Endometrium (tissue), 2 donors: ENCODE results near the gene CCL23.
"Not testable (repeated sequence)": the region's sequence is repeated elsewhere in the genome, so short reads cannot be mapped to it uniquely, and the experiment has no call there.

ENCODE experiments used
- FAIRE-seq: peaks from 2 replicates; lab custom pipeline; 2012; peaks lifted over from hg19 to GRCh38; lab: Jason Lieb, UNC
- donor health status: control.
- donor health status: control.

Gene CCL23, protein sequence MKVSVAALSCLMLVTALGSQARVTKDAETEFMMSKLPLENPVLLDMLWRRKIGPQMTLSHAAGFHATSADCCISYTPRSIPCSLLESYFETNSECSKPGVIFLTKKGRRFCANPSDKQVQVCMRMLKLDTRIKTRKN

GRCh38 chr17:36017799-36018198, at the start of gene CCL23:
Gene CCL23, minus strand, starts transcription at chr17:36017972. Its CDS starts 75 bp downstream, at chr17:36017897.
- FAIRE-seq, result no peak

- FAIRE-seq, result no peak
Measured at GRCh38 chr17:36066365-36066985, 48.7 kb upstream of the CCL23 start.

DNA sequence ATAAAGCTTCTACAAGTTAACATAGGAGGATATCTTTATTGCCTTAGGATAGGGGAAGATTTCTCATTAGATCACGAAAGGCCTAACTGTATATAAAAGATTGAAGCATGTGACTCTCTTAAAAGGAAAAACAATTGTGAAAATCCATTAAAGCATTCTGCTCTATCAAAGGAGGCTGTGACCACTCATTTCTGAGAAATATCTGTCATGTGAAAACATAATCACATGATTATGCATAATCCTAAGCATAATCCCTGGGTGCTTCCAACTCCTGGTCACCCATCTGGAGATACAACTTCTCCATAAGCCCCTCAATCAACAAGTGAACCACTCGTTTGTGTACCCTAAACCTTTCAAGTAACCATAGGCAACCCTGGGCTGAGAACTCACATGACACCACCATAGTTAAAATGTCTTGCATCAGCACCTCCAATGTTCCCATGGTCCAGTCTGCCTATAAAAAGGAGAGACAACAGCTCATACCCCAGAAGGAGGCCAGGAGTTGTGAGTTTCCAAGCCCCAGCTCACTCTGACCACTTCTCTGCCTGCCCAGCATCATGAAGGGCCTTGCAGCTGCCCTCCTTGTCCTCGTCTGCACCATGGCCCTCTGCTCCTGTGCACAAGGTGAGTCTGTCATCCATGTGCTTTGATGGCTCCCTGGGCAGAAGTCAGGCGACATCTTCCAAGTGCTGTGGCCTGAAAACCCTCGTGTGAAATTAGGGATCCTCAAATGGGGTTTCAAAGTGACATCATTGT, 46.2 kb upstream of the CCL23 start, which contains the start of gene CCL18:
Gene CCL18 (plus strand): TSS at position 487 of the 756 bp plus-strand sequence. CDS start 71 bp downstream, at position 558.
- no peak for FAIRE-seq

- no peak for FAIRE-seq
Measured at GRCh38 chr17:36060816-36061215, 43.0 kb upstream of the CCL23 start.

DNA sequence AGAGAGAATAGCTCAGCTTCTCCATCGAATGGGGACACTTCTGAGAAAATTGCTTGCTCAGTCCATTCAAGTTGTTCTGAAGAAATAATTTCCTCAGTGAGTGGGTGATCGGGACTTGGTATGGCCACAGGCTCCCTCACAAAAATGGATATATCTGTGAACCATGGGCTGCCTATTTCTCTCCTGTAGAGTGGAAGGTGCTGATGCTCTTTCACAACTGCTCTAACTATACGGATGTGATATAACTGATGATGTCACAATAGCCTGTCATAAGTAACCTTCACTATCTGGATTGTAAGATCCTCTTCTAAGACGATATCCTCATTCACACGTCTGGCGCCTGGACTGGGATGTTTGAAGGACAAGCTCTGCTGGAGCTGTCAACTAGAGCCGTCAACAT, 41.6 kb upstream of the CCL23 start:
- no peak for FAIRE-seq

DNA sequence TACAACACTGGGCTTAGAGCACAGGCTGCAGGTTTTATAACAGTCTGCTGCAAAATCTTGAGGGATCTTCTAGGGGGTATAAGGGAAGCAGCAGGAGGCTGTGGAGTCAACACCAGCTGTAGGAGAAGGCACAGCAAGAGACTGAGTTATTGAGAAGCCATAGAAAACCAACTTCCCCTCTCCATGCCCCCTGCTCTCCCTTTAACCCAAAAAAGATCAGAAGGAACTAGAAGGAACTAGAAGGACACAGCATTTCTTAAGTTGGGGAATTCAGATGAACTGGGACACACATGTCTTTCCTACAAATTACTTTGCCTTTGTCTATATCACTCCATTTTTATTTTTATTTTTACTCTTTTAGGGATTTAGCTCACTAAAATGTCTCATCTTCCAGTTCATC, 40.1 kb upstream of the CCL23 start:
- FAIRE-seq, result no peak

DNA sequence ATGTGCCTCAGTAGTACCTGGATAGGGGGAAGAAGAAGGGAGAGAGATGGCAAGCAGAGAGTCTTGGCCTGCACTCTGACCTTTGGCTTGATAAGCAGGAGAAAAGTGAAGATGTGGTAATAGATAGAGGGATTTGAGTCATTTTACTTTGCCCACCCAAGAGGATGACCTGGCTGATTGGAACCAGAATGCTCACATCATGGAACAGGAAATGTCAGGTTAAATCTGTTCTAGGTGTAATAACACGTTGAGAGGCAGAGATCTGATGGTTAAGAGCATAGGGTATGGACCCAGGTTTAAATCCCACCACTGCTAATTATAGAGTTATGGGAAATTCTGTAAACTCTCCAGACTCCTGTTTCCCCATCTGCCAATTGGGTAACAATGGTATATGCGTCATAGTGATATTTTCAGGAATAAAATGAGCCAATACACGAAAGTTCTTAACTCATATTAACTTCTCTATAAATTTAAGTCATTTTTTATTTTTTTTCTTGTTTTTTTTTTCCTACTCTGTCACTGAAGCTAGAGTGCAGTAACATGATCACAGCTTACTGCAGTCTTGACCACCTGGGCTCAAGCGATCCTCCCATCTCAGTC, 38.2 kb upstream of the CCL23 start:
- no peak for FAIRE-seq

- no peak for FAIRE-seq
Measured at GRCh38 chr17:36055171-36055570, 37.4 kb upstream of the CCL23 start.

GRCh38 chr17:36049643-36050042, 31.9 kb upstream of the CCL23 start:
- FAIRE-seq, result no peak

GRCh38 chr17:36048066-36048465, 30.3 kb upstream of the CCL23 start:
- FAIRE-seq, result no peak

DNA sequence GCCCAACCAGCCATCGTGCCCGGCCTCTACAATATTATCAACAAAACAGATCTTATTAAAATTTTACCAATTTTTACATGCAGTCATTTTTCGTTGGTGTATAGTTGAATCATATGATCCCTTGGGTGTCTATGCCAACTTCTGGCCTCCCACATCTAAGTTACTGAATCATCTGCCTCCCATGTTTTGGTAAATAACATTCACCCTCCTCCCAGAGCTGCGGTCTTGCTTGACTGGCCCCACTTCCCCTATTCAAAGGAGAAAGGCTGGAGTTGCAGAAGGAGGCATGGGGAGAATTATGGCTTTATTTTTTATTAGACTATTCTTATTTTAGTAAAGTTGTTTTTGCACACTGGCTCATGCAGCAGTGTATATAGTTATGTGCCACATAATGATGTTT, 18.5 kb upstream of the CCL23 start:
- no peak for FAIRE-seq

GRCh38 chr17:36034127-36034526, 16.4 kb upstream of the CCL23 start:
- FAIRE-seq, result no peak

DNA sequence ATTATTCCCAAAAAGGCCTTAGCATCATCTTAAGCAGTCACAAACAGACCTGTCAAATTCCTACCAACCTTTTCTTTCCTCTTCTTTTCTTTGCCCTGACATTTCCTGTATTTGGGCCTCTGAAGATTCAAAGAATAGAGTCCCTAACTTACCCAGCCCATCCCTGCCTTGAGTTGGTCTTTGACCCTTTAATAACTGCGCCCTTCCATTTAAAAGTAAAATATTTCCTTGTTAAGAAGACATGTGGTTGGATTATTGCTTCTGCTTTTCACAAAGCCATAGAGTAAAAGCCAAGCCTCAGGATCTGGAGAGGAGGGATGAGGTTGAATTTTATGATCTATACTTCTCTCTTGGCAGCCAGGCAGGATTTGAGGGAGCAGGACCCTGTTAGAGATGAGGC, 13.2 kb upstream of the CCL23 start:
- FAIRE-seq, result no peak

DNA sequence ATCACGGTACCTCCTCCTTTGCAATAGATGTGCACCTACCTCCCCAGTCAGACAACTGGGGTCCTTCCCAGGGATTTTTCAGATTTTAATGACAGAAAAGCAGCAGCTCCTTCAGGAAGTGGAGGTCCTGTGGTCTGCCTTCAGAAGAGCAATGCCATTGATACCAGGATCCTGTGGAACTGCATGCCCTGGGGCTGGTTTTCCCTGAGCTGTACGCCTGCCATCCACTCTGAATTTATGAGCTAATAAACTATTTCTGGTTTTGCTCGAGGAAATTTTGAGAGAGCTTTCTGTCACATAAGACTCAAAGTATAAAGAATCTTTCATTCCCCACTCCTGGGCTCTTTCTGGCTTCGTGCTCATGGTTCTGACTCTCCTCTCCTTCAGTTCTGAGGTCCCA, 10.0 kb upstream of the CCL23 start:
- no peak for FAIRE-seq

DNA sequence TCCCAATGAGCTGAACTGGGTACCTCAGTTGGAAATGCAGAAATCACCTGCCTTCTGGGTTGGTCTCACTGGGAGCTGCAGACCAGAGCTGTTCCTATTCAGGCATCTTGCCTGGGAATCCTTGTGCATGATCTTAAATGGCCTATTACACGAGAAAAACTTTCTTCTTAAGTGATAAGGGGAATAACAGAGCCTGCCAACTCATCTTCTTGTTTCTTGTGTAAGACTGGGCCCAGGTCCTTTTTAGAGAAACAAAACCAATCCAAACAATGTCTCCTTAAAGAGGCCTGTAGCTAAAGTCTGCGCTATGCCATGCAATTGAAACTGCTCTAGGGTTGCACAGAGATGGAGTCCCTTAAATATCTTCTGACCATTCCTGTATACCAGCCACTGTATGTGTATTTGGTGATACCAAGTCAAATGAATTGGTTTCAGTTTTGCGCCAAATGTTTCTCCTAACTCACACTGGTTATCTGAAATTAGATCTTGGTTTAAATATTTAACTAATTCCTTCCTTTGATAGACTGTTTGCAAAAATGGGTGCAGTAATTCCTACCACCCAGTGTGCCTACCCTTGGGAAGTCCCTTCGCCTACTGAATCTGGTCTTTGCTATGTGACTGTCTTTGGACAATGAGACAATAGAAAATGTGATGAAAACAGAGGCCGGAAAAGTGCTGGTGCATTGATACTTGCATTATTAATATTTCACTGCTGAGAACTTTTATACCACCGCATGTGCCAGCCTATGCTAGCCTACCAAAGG, 6.5 kb upstream of the CCL23 start:
- no peak for FAIRE-seq

GRCh38 chr17:36019423-36019822, 1.7 kb upstream of the CCL23 start:
- no peak for FAIRE-seq

DNA sequence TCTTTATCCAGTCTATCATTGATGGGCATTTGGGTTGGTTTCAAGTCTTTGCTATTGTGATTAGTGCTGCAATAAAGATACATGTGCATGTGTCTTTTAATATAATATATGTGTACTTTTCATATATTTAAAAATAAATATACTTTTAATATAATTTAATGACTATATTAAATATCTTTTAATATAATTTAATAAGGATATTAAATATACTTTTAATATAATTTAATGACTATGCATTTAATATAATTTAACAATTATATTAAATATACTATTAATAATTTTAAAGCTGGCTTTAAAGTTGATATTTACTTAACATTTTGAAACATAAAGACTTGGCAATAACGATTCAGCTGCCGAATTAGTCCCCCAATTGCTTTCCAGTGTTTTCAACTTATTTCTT, 1.2 kb downstream of the CCL23 start:
- no peak for FAIRE-seq

GRCh38 chr17:36015895-36016294, 1.9 kb downstream of the CCL23 start:
- FAIRE-seq, result not testable (repeated sequence)

- no peak for FAIRE-seq
Measured at GRCh38 chr17:36014946-36015345, 2.8 kb downstream of the CCL23 start.

DNA sequence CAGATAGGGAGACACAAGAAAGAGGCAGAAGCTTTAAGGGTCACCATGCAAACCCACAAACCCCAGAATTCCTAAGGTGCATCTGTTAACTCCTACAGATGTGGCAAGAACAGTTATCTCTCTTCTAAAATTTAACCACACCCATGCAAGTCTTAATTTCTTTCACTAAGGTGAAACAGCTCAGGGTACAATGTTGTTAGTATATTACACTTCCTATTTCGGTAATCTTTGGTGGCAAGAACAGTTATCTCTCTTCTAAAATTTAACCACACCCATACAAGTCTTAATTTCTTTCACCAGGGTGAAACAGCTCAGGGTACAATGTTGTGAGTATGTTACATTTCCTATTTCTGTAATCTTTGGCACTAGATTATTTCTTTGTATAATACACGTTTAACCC, 6.6 kb downstream of the CCL23 start:
- no peak for FAIRE-seq

DNA sequence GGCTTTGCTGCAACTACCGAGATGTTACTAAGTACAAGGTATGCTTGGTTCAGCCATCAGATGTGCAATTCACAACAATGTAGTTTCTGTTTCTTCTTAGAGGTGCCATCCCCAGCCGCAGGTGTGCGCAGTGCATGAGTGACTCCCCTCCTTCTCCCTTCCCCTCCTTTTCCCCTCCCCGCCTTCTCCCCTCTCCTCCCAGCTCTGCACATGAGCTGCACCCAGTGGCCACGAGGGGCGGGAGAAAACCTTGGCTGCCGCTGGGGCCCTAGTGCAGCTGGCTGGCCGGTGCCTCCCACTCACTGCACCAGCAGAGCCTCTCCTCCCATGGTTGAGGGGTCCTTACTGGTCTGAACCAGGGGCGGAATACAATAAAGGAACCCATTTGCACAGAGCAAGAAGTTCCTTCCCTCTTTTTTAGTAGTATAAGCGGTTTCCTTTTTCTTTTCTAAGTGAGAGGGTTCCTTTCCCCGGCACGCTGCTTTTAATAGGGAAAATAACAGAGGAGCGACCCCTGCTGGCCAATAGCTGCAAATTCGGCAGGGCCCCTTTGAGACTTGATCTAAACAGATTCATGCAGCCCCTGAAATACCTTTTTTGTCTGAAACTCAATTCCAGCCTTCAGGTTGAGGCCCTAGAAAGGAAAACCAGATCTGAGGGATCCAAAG, 8.6 kb downstream of the CCL23 start:
- no peak for FAIRE-seq

GRCh38 chr17:36004594-36005108, 13.1 kb downstream of the CCL23 start:
- FAIRE-seq, result no peak
